Subcutaneous adipose tissue (tissue), 4 donors: ENCODE results near the gene CDK14. TPM values are rescaled to one million over a fixed set of nuclear protein-coding genes. Genes with fewer than 3 reads are reported as not detected.

ENCODE experiments used
- CTCF ChIP-seq: fragments of 450-650 bp; IDR thresholded peaks from one replicate; pipeline ENCODE4 v1.5.1; 2016; ENCODE audit warnings: low read depth, mild to moderate bottlenecking, control low read depth, antibody characterized with exemption, moderate library complexity
- total RNA-seq, 4 donors: library from RNA; depleted of rRNA; stranded (reverse); fragments of >200 nt; gene quantifications; one replicate each; pipeline ENCODE4 v1.1.0, GENCODE V29; 2016

The CDK14 gene
- total RNA-seq, 4 donors from 2014 or later, result 13.4 to 42.4 (median 24.7) TPM

GRCh38 chr7:90756366-90756765 lies 160.2 kb downstream of the CDK14 start:
- no peak for TF ChIP-seq CTCF

- no peak for TF ChIP-seq CTCF
These were observed 162.9 kb downstream of the CDK14 start for GRCh38 chr7:90758933-90759562.

GRCh38 chr7:90759710-90760109 lies 163.6 kb downstream of the CDK14 start:
- TF ChIP-seq CTCF, result no peak

GRCh38 chr7:90760892-90761291 lies 164.8 kb downstream of the CDK14 start:
- no peak for TF ChIP-seq CTCF

GRCh38 chr7:90761584-90761983 lies 165.5 kb downstream of the CDK14 start:
- no peak for TF ChIP-seq CTCF

- no peak for TF ChIP-seq CTCF
These were observed 167.0 kb downstream of the CDK14 start for GRCh38 chr7:90763108-90763507.

- no peak for TF ChIP-seq CTCF
These were observed 168.9 kb downstream of the CDK14 start for GRCh38 chr7:90764848-90765570.
